Fibroblast of lung (primary cell): ENCODE measurements around the gene NKD2. TPM values are rescaled to one million over a fixed set of nuclear protein-coding genes. Genes with fewer than 3 reads are reported as not detected.

ENCODE experiments used
- DNase-seq, 2 donors: peaks; one replicate each; pipeline versions ENCODE4 v3.0.0 to v3.0.0-alpha.2; 2010; ENCODE audit warnings: low read depth in 2 of 2
- H2AFZ ChIP-seq: 2 replicates; pipeline ENCODE4 v1.5.1; 2012; ENCODE audit warnings: low read length, control low read depth, inconsistent platforms
- H3K27ac ChIP-seq: 2 replicates; pipeline ENCODE4 v1.5.1; 2011; ENCODE audit warnings: low read length, control low read depth; ENCODE audit not compliant: insufficient read depth
- H3K27me3 ChIP-seq: 2 replicates; pipeline ENCODE4 v1.5.1; 2011; ENCODE audit warnings: mild to moderate bottlenecking, low read length; ENCODE audit not compliant: control insufficient read depth, insufficient read depth
- H3K36me3 ChIP-seq: 2 replicates; pipeline ENCODE4 v1.5.1; 2011; ENCODE audit warnings: low read length; ENCODE audit not compliant: control insufficient read depth, insufficient read depth
- H3K4me1 ChIP-seq: 2 replicates; pipeline ENCODE4 v1.5.1; 2011; ENCODE audit warnings: low read length; ENCODE audit not compliant: control insufficient read depth, insufficient read depth; ENCODE audit errors: extremely low read depth
- H3K4me2 ChIP-seq: 2 replicates; pipeline ENCODE4 v1.5.1; 2011; ENCODE audit warnings: low read length, control low read depth; ENCODE audit not compliant: insufficient read depth; ENCODE audit errors: extremely low read depth
- H3K4me3 ChIP-seq, 4 experiments: fragments of 200-600 bp in 1 of 4; sonication (generic) in 1 of 4; replicated peaks in 1 of 4; 2 replicates each; pipeline ENCODE4 v1.5.1; 2011 to 2016; ENCODE audit warnings: low read length in 4 of 4, low read depth in 3 of 4, mild to moderate bottlenecking in 3 of 4, control low read depth in 2 of 4, inconsistent platforms in 1 of 4, mixed read lengths in 1 of 4; ENCODE audit not compliant: insufficient read depth in 1 of 4; ENCODE audit errors: control extremely low read depth in 1 of 4
- H3K79me2 ChIP-seq: 2 replicates; pipeline ENCODE4 v1.5.1; 2012; ENCODE audit warnings: mild to moderate bottlenecking, low read length, inconsistent platforms; ENCODE audit not compliant: control insufficient read depth, insufficient read depth
- H3K9ac ChIP-seq: 2 replicates; pipeline ENCODE4 v1.5.1; 2011; ENCODE audit warnings: mild to moderate bottlenecking, low read length, control low read depth; ENCODE audit not compliant: insufficient read depth
- H3K9me3 ChIP-seq: 2 replicates; pipeline ENCODE4 v1.5.1; 2012; ENCODE audit warnings: low read depth, low read length; ENCODE audit not compliant: control insufficient read depth, insufficient read depth
- H4K20me1 ChIP-seq: 2 replicates; pipeline ENCODE4 v1.5.1; 2011; ENCODE audit warnings: low read length; ENCODE audit not compliant: control insufficient read depth, insufficient read depth; ENCODE audit errors: extremely low read depth
- EZH2 ChIP-seq: IDR thresholded peaks from 2 replicates; pipeline ENCODE4 v1.5.1; 2012; ENCODE audit warnings: low read length, control low read depth, mild to moderate bottlenecking; ENCODE audit errors: missing control alignments
- polyA plus RNA-seq, 2 donors: library from polyadenylated mRNA; depleted of rRNA in 1 of 2; stranded (reverse) in 1 of 2; unstranded in 1 of 2; fragments of >200 nt; gene quantifications; 2 replicates each; pipeline ENCODE4 v1.2.1, GENCODE V29; 2011 to 2012; ENCODE audit warnings: missing spikeins in 1 of 2
- total RNA-seq: library from RNA; depleted of rRNA; stranded (reverse); fragments of >200 nt; gene quantifications from 2 replicates; pipeline ENCODE4 v1.2.1, GENCODE V29; 2014
- TF ChIP-seq, protein P1 (sequence below), 2 donors: IDR thresholded peaks in 1 of 2; conservative IDR thresholded peaks in 1 of 2; 1 replicate in 1 of 2; 2 replicates in 1 of 2; pipeline ENCODE4 v1.5.1; 2011 to 2012; ENCODE audit warnings: low read length in 2 of 2, control low read depth in 1 of 2, inconsistent platforms in 1 of 2, low read depth in 1 of 2, mild to moderate bottlenecking in 1 of 2

The NKD2 gene
- total and polyA plus RNA-seq, 2 donors (not counting 1 experiment from before 2014, with no cell fraction given), result under 0.01 TPM; not detected in 1

GRCh38 chr5:1088031-1088430 is 79.4 kb downstream of the NKD2 start:
- no peaks in the 10 kb centered on the region for H3K9me3 ChIP-seq
- H4K20me1 ChIP-seq, result no peaks in the 10 kb centered on the region
- H3K27ac ChIP-seq, result no peak overlapping the region
- H3K4me3 ChIP-seq, result no peak overlapping the region
- no peaks in the 10 kb centered on the region for H3K79me2 ChIP-seq
- no peaks in the 10 kb centered on the region for H3K27me3 ChIP-seq
- H2AFZ ChIP-seq, result no peak overlapping the region
- TF ChIP-seq EZH2, result no peak
- TF ChIP-seq, protein P1, sequence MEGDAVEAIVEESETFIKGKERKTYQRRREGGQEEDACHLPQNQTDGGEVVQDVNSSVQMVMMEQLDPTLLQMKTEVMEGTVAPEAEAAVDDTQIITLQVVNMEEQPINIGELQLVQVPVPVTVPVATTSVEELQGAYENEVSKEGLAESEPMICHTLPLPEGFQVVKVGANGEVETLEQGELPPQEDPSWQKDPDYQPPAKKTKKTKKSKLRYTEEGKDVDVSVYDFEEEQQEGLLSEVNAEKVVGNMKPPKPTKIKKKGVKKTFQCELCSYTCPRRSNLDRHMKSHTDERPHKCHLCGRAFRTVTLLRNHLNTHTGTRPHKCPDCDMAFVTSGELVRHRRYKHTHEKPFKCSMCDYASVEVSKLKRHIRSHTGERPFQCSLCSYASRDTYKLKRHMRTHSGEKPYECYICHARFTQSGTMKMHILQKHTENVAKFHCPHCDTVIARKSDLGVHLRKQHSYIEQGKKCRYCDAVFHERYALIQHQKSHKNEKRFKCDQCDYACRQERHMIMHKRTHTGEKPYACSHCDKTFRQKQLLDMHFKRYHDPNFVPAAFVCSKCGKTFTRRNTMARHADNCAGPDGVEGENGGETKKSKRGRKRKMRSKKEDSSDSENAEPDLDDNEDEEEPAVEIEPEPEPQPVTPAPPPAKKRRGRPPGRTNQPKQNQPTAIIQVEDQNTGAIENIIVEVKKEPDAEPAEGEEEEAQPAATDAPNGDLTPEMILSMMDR (conservative IDR thresholded peaks at IDR 0.05 in 1 of 2, IDR thresholded peaks at IDR 0.05 in 1 of 2; ENCODE audit: low read depth in 1 of 2, low read length in 2 of 2), result no peak
- peaks cover 2% of the 10 kb centered on the region for H3K36me3 ChIP-seq
- no peak overlapping the region for H3K4me2 ChIP-seq
- H3K9ac ChIP-seq, result no peak overlapping the region
- no peak for DNase-seq
- no peaks in the 10 kb centered on the region for H3K4me1 ChIP-seq

Other genes starting within 250 kb of the NKD2 start
- gene ZDHHC11B, start 224.1 kb upstream of the NKD2 start, total RNA-seq, result under 0.01 TPM in 2 replicates
- not detected in 2 replicates for gene ZDHHC11B, start 224.1 kb upstream of the NKD2 start, polyA plus RNA-seq
- 2.5 and 2.6 TPM in 2 replicates for gene ZDHHC11, start 157.8 kb upstream of the NKD2 start, total RNA-seq
- gene ZDHHC11, start 157.8 kb upstream of the NKD2 start, polyA plus RNA-seq, result 0.23 and 0.25 TPM in 2 replicates
- 31.6 and 35.3 TPM in 2 replicates for gene BRD9, start 116.0 kb upstream of the NKD2 start, total RNA-seq
- gene BRD9, start 116.0 kb upstream of the NKD2 start, polyA plus RNA-seq, result 13.0 and 15.6 TPM in 2 replicates
- gene TRIP13, start 115.9 kb upstream of the NKD2 start, total RNA-seq, result 2.1 and 7.4 TPM in 2 replicates
- 11.7 and 36.4 TPM in 2 replicates for gene TRIP13, start 115.9 kb upstream of the NKD2 start, polyA plus RNA-seq
- gene SLC12A7, start 103.3 kb downstream of the NKD2 start, total RNA-seq, result 20.5 and 23.9 TPM in 2 replicates
- 2.7 and 2.9 TPM in 2 replicates for gene SLC12A7, start 103.3 kb downstream of the NKD2 start, polyA plus RNA-seq
- gene SLC6A19, start 192.8 kb downstream of the NKD2 start, total RNA-seq, result not detected in 2 replicates
- gene SLC6A19, start 192.8 kb downstream of the NKD2 start, polyA plus RNA-seq, result not detected in 2 replicates
- not detected in 2 replicates for gene SLC6A18, start 216.6 kb downstream of the NKD2 start, total RNA-seq
- gene SLC6A18, start 216.6 kb downstream of the NKD2 start, polyA plus RNA-seq, result not detected in 2 replicates